Measurements from ENCODE around the gene LMBRD2. TPM values are rescaled to one million over a fixed set of nuclear protein-coding genes. Genes with fewer than 3 reads are reported as not detected.

Gene LMBRD2
- total and polyA plus RNA-seq, 9 of the 15 experiments (the other 6 are each of a cell fraction or from before 2014, with no cell fraction given) = 2.1 to 24.2 (median 10.6) TPM

- no peak for TF ChIP-seq CGGBP1 (CRISPR knock-in tag; IDR thresholded peaks at IDR 0.05)
- no peak for TF ChIP-seq CBX3 (IDR thresholded peaks at IDR 0.05; ENCODE audit: borderline replicate concordance in 1 of 2, low read length in 2 of 2)
- no peak for TF ChIP-seq ZNF512 (tag; IDR thresholded peaks at IDR 0.05)
- TF ChIP-seq ZNF785 (CRISPR knock-in tag; IDR thresholded peaks at IDR 0.05) = no peak
- TF ChIP-seq CBFA2T2 (conservative IDR thresholded peaks at IDR 0.05) = no peak
- TF ChIP-seq RB1 (IDR thresholded peaks at IDR 0.05; ENCODE audit: low read depth) = no peak
- 0 out of 2 replicates have a peak, but pooled peaks have one; percentile 2 for TF ChIP-seq ZNF316 (IDR thresholded peaks at IDR 0.05)
- TF ChIP-seq HDGF (IDR thresholded peaks at IDR 0.05) = no peak
- no peak for TF ChIP-seq NR3C1 (CRISPR knock-in tag; IDR thresholded peaks at IDR 0.05)
- no peak for TF ChIP-seq EZH2 (IDR thresholded peaks at IDR 0.05; ENCODE audit: borderline replicate concordance, low read depth, low read length)
- TF ChIP-seq EGR1 (conservative IDR thresholded peaks at IDR 0.05) = no peak
- TF ChIP-seq GATA2 (CRISPR knock-in tag; IDR thresholded peaks at IDR 0.05) = no peak
- no peak for TF ChIP-seq SIX5 (IDR thresholded peaks at IDR 0.05; ENCODE audit: borderline replicate concordance in 1 of 2, insufficient read depth in 1 of 2, low read depth in 1 of 2, low read length in 2 of 2)
- no peak for TF ChIP-seq SIN3B (IDR thresholded peaks at IDR 0.05; ENCODE audit: low read depth)
- TF ChIP-seq GATAD2B (IDR thresholded peaks at IDR 0.05; ENCODE audit: borderline replicate concordance) = peak; percentile 30; the same call in 1 of the 2 replicates
- TF ChIP-seq ZNF717 (CRISPR knock-in tag; IDR thresholded peaks at IDR 0.05) = no peak
- no peak for TF ChIP-seq CREB3L1 (IDR thresholded peaks at IDR 0.05; ENCODE audit: borderline replicate concordance, low read depth)
- TF ChIP-seq ZNF695 (CRISPR knock-in tag; IDR thresholded peaks at IDR 0.05) = no peak
- no peak for TF ChIP-seq XRCC3 (IDR thresholded peaks at IDR 0.05)
- TF ChIP-seq PTTG1 (tag; IDR thresholded peaks at IDR 0.05; ENCODE audit: low read depth) = no peak
- no peak for TF ChIP-seq ZNF584 (CRISPR knock-in tag; IDR thresholded peaks at IDR 0.05; ENCODE audit: low read depth)
- TF ChIP-seq ZNF311 (CRISPR knock-in tag; IDR thresholded peaks at IDR 0.05) = no peak
- TF ChIP-seq ZC3H11A (IDR thresholded peaks at IDR 0.05; ENCODE audit: low read depth, low read length) = no peak
- TF ChIP-seq DACH1 (IDR thresholded peaks at IDR 0.05; ENCODE audit: partially characterized antibody) = peak; percentile 34
- TF ChIP-seq BHLHE40 (IDR thresholded peaks at IDR 0.05; ENCODE audit: low read length) = no peak
- TF ChIP-seq MXD1 (CRISPR knock-in tag; IDR thresholded peaks at IDR 0.05; ENCODE audit: borderline replicate concordance, poor library complexity, severe bottlenecking) = no peak
- TF ChIP-seq FIP1L1 (IDR thresholded peaks at IDR 0.05; ENCODE audit: low read depth, low read length, poor library complexity, severe bottlenecking) = no peak
These were observed 26.2 kb upstream of the LMBRD2 start (continued) for GRCh38 chr5:36177715-36178523.
